A673 (cell line): ENCODE results near the gene PBX1. TPM values are rescaled to one million over a fixed set of nuclear protein-coding genes. Genes with fewer than 3 reads are reported as not detected.

Experiments
- BruUV-seq: library from RNA; stranded (reverse); fragments of 400-500 nt; replicated peaks from 2 replicates; lab custom pipeline; 2021; lab: Mats Ljungman, UMichigan
- CTCF ChIA-PET: fragments of 300-600 bp; sonication (Branson Sonifier 250); formaldehyde crosslinking; loops from one replicate; lab custom pipeline; 2022; ENCODE audit warnings: antibody characterized with exemption; lab: Charles Lee
- POLR2A ChIA-PET: fragments of 300-600 bp; sonication (Branson Sonifier 250); formaldehyde crosslinking; loops from one replicate; lab custom pipeline; 2022; ENCODE audit warnings: antibody characterized with exemption; ENCODE audit not compliant: low non-redundant PET; lab: Charles Lee
- DNase-seq: peaks from one replicate; pipeline ENCODE4 v3.0.0-alpha.2; 2015; ENCODE audit warnings: low spot score
- H3K27ac ChIP-seq: fragments of 200-600 bp; sonication (generic); 2 replicates; pipeline ENCODE4 v1.5.1; 2016; ENCODE audit warnings: mixed run types, low read depth, mild to moderate bottlenecking, mixed read lengths, antibody characterized with exemption, low read length; ENCODE audit not compliant: poor library complexity, severe bottlenecking
- H3K27me3 ChIP-seq: fragments of 200-600 bp; sonication (generic); replicated peaks from 2 replicates; pipeline ENCODE4 v1.6.1; 2017; ENCODE audit warnings: mixed run types, low read depth, mild to moderate bottlenecking, mixed read lengths, antibody characterized with exemption, low read length; ENCODE audit not compliant: insufficient read depth, poor library complexity
- H3K36me3 ChIP-seq: fragments of 200-600 bp; sonication (generic); 2 replicates; pipeline ENCODE4 v1.6.1; 2016; ENCODE audit warnings: mixed run types, mild to moderate bottlenecking, mixed read lengths, antibody characterized with exemption, low read length; ENCODE audit not compliant: insufficient read depth, poor library complexity, severe bottlenecking
- H3K4me1 ChIP-seq: fragments of 200-600 bp; sonication (generic); 2 replicates; pipeline ENCODE4 v1.6.1; 2017; ENCODE audit warnings: mixed run types, mild to moderate bottlenecking, mixed read lengths, antibody characterized with exemption, low read length; ENCODE audit not compliant: insufficient read depth, poor library complexity, severe bottlenecking
- H3K4me3 ChIP-seq: fragments of 200-600 bp; sonication (generic); 2 replicates; pipeline ENCODE4 v1.5.1; 2016; ENCODE audit warnings: low read depth, mixed run types, mild to moderate bottlenecking, mixed read lengths, low read length; ENCODE audit not compliant: poor library complexity, severe bottlenecking
- H3K9me3 ChIP-seq: fragments of 200-600 bp; sonication (generic); 2 replicates; pipeline ENCODE4 v1.6.1; 2016; ENCODE audit warnings: mixed run types, low read depth, mild to moderate bottlenecking, mixed read lengths, antibody characterized with exemption, low read length; ENCODE audit not compliant: poor library complexity, severe bottlenecking
- EZH2 ChIP-seq: fragments of 200-600 bp; sonication (generic); IDR thresholded peaks from 2 replicates; pipeline ENCODE4 v1.6.1; 2017; ENCODE audit warnings: borderline replicate concordance, low read depth, mild to moderate bottlenecking, mixed read lengths, antibody characterized with exemption, low read length; ENCODE audit not compliant: poor library complexity, severe bottlenecking
- intact Hi-C: fragments of 100-400 bp; cut with micrococcal nuclease; formaldehyde crosslinking; loops from one replicate; pipeline ENCODE4 v1.10.0; 2022; ENCODE audit not compliant: unreplicated experiment
- total RNA-seq: library from RNA; stranded (reverse); gene quantifications from 2 replicates; pipeline ENCODE4 v1.2.3, GENCODE V29; 2021
- TF ChIP-seq, protein P1 (sequence below): fragments of 300-800, 200-600 bp; sonication (generic); conservative IDR thresholded peaks from 2 replicates; pipeline ENCODE4 v1.5.1; 2017; ENCODE audit warnings: low read depth, mild to moderate bottlenecking, antibody characterized with exemption, low read length, moderate library complexity, mixed read lengths

Gene PBX1
- total RNA-seq, 1 experiment from 2014 or later, result 51.5 TPM

DNA sequence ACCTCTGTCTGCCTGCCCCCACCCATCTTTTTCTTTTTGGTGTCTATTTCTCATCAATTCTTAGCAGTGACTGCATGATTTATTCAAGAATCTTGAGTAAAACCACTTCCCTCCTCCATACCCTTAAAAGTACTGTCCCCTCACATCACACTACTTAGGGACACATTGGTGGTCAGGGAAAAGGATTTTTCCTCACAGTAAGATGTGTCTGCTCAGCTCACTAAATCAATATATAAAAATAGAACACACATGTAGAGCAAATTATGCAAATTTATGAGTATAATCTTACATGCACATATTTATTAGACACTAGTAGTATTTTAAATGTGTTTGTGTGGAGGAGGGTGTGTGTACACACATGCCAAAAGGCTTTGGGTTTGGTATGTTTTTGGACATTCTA lies 202.0 kb downstream of the PBX1 start:
- CTCF ChIA-PET, result no interaction called here
- intact Hi-C loops, result no loop called here
- no peak overlapping the region for H3K4me3 ChIP-seq

GRCh38 chr1:164763098-164763497 lies 204.1 kb downstream of the PBX1 start:
- BruUV-seq, result no TSS peak
- Histone ChIP-seq H3K27me3 (no peaks in the 10 kb centered on the region), H3K4me1 (peaks cover 4% of the 10 kb centered on the region), H3K9me3 (no peaks in the 10 kb centered on the region), H3K36me3 (no peaks in the 10 kb centered on the region), H3K27ac (no peak overlapping the region), H3K4me3 (no peak overlapping the region)
- intact Hi-C loops, result no loop called here
- CTCF ChIA-PET, result no interaction called here
- no peak for DNase-seq
- TF ChIP-seq, protein P1, sequence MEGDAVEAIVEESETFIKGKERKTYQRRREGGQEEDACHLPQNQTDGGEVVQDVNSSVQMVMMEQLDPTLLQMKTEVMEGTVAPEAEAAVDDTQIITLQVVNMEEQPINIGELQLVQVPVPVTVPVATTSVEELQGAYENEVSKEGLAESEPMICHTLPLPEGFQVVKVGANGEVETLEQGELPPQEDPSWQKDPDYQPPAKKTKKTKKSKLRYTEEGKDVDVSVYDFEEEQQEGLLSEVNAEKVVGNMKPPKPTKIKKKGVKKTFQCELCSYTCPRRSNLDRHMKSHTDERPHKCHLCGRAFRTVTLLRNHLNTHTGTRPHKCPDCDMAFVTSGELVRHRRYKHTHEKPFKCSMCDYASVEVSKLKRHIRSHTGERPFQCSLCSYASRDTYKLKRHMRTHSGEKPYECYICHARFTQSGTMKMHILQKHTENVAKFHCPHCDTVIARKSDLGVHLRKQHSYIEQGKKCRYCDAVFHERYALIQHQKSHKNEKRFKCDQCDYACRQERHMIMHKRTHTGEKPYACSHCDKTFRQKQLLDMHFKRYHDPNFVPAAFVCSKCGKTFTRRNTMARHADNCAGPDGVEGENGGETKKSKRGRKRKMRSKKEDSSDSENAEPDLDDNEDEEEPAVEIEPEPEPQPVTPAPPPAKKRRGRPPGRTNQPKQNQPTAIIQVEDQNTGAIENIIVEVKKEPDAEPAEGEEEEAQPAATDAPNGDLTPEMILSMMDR, result no peak
- POLR2A ChIA-PET, result no interaction called here

More for the DNA sequence above, 202.0 kb downstream of the PBX1 start:
- Histone ChIP-seq H3K36me3 (no peaks in the 10 kb centered on the region), H3K4me1 (peaks cover 4% of the 10 kb centered on the region), H3K9me3 (no peaks in the 10 kb centered on the region), H3K27ac (no peak overlapping the region), H3K27me3 (no peaks in the 10 kb centered on the region)
- POLR2A ChIA-PET, result no interaction called here
- BruUV-seq, result no TSS peak
- TF ChIP-seq, protein P1, result no peak
- no peak for TF ChIP-seq EZH2
- DNase-seq, result no peak

DNA sequence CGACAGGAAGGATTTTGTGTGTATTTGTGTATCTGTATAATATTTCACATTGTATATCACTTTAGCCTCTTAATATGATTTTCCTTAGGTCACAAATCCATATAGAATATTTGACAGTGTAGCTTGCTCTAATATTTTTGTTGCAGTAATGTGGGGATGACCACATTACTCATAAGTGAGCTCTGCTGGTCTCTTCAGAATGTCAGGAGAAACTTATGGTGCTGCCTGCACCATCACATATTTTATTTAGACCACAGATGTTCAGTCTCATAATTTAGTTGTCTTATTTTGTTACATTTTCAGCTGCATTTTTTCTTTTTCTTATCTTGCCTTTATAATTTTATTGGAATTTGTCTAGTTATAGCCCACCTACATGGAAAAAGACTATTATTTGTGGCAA lies 205.3 kb downstream of the PBX1 start:
- Histone ChIP-seq H3K9me3 (no peaks in the 10 kb centered on the region), H3K4me3 (no peak overlapping the region), H3K27ac (no peak overlapping the region), H3K4me1 (peaks cover 4% of the 10 kb centered on the region), H3K36me3 (no peaks in the 10 kb centered on the region), H3K27me3 (no peaks in the 10 kb centered on the region)
- no peak for TF ChIP-seq EZH2
- TF ChIP-seq, protein P1, result no peak
- BruUV-seq, result no TSS peak
- no peak for DNase-seq
- ChIA-PET CTCF (no interaction called here), POLR2A (no interaction called here)
- intact Hi-C loops, result no loop called here
